Measurements from ENCODE around the gene SYP. TPM values are rescaled to one million over a fixed set of nuclear protein-coding genes. Genes with fewer than 3 reads are reported as not detected.

SYP gene
- total and polyA plus RNA-seq, 9 of the 15 experiments (the other 6 are each of a cell fraction or from before 2014, with no cell fraction given) = 0.48 to 5.1 (median 2.6) TPM

DNA sequence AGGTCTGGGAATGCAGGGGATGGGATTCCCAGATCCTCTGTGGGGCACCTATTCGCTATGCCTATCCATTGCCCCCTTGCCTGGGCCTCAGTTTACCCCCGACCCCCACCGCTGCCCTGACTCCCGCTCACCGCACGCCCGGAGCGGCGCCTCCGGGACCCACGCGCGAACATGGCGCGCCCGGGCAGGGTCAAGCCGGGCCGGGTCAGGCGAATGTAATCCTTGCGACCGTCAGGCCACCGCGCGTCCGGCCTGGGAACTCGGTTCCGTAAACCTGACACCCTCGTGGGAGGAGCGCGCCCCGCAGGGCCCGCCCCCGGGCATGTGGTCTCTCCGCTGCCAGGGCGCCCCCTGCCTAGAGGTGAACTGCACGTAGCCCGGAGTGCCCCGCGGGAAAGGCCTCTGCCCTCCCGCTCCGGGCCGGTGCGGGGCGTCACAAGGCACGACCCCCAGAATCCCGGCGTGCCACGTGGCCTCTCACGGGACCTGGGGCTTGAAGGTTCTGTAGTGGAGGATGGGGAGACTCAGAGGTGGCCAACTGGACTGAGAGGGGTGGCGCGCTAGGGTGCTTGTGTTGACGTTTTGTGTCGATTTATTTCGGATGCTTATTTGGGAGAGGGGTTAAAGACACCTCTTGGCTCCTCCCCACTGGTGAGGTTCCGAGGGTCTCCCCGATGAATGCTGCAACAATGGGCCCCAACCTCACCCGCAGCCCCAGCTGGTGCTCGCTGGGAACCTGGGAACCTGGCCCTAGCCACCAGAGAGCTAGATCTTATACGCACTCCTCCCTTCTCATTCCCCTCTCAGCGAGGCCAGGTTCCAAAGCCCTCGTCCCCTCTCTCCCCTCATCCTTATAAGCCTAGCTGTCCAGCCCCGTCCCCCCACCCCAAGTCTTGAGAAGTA is 13.6 kb downstream of the SYP start, which contains the start of gene PRICKLE3 (continued):
- TF ChIP-seq, protein P1, sequence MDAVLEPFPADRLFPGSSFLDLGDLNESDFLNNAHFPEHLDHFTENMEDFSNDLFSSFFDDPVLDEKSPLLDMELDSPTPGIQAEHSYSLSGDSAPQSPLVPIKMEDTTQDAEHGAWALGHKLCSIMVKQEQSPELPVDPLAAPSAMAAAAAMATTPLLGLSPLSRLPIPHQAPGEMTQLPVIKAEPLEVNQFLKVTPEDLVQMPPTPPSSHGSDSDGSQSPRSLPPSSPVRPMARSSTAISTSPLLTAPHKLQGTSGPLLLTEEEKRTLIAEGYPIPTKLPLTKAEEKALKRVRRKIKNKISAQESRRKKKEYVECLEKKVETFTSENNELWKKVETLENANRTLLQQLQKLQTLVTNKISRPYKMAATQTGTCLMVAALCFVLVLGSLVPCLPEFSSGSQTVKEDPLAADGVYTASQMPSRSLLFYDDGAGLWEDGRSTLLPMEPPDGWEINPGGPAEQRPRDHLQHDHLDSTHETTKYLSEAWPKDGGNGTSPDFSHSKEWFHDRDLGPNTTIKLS (IDR thresholded peaks at IDR 0.05; ENCODE audit: borderline replicate concordance, low read depth) = peak; percentile 82
- peak; percentile 54; the same call in 1 of the 2 replicates for TF ChIP-seq POLR2AphosphoS5 (IDR thresholded peaks at IDR 0.05; ENCODE audit: control insufficient read depth, insufficient read depth, low read depth, low read length)
- TF ChIP-seq RBFOX2 (IDR thresholded peaks at IDR 0.05; ENCODE audit: low read depth, low read length) = peak; percentile 92
- TF ChIP-seq NFIC (IDR thresholded peaks at IDR 0.05) = peak; percentile 26; the same call in 1 of the 2 replicates
- TF ChIP-seq, protein P2, sequence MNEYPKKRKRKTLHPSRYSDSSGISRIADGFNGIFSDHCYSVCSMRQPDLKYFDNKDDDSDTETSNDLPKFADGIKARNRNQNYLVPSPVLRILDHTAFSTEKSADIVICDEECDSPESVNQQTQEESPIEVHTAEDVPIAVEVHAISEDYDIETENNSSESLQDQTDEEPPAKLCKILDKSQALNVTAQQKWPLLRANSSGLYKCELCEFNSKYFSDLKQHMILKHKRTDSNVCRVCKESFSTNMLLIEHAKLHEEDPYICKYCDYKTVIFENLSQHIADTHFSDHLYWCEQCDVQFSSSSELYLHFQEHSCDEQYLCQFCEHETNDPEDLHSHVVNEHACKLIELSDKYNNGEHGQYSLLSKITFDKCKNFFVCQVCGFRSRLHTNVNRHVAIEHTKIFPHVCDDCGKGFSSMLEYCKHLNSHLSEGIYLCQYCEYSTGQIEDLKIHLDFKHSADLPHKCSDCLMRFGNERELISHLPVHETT (CRISPR knock-in tag; conservative IDR thresholded peaks at IDR 0.05 in 1 of 2, IDR thresholded peaks at IDR 0.05 in 1 of 2) = 0 out of 4 replicates have a peak, but pooled peaks of 1 of the 2 experiments have one; percentile 37
- TF ChIP-seq MYNN (IDR thresholded peaks at IDR 0.05) = peak; percentile 90
- TF ChIP-seq MYNN (CRISPR knock-in tag; IDR thresholded peaks at IDR 0.05) = no peak
- TF ChIP-seq DDX20 (tag; IDR thresholded peaks at IDR 0.05; ENCODE audit: low read depth) = no peak
- no peak for TF ChIP-seq SMARCE1 (IDR thresholded peaks at IDR 0.05)
- 0 out of 4 replicates have a peak, but pooled peaks of 1 of the 2 experiments have one; percentile 37 for TF ChIP-seq SIN3A (IDR thresholded peaks at IDR 0.05; ENCODE audit: borderline replicate concordance in 2 of 2, control insufficient read depth in 1 of 2, low read depth in 2 of 2, low read length in 2 of 2)
- TF ChIP-seq, protein P3, sequence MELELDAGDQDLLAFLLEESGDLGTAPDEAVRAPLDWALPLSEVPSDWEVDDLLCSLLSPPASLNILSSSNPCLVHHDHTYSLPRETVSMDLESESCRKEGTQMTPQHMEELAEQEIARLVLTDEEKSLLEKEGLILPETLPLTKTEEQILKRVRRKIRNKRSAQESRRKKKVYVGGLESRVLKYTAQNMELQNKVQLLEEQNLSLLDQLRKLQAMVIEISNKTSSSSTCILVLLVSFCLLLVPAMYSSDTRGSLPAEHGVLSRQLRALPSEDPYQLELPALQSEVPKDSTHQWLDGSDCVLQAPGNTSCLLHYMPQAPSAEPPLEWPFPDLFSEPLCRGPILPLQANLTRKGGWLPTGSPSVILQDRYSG (tag; conservative IDR thresholded peaks at IDR 0.05; ENCODE audit: low read depth) = peak; percentile 80
- TF ChIP-seq, protein P4, sequence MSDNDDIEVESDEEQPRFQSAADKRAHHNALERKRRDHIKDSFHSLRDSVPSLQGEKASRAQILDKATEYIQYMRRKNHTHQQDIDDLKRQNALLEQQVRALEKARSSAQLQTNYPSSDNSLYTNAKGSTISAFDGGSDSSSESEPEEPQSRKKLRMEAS (CRISPR knock-in tag; IDR thresholded peaks at IDR 0.05) = peak; percentile 90
- TF ChIP-seq NRF1 (conservative IDR thresholded peaks at IDR 0.05 in 1 of 2, IDR thresholded peaks at IDR 0.05 in 1 of 2) = peak; percentile 51 to 59
- no peak for TF ChIP-seq ZNF766 (CRISPR knock-in tag; conservative IDR thresholded peaks at IDR 0.05)
- TF ChIP-seq TBL1XR1 (IDR thresholded peaks at IDR 0.05; ENCODE audit: low read length in 2 of 2) = no peak
- no peak for TF ChIP-seq BACH1 (tag; IDR thresholded peaks at IDR 0.05)
- TF ChIP-seq, protein P5, sequence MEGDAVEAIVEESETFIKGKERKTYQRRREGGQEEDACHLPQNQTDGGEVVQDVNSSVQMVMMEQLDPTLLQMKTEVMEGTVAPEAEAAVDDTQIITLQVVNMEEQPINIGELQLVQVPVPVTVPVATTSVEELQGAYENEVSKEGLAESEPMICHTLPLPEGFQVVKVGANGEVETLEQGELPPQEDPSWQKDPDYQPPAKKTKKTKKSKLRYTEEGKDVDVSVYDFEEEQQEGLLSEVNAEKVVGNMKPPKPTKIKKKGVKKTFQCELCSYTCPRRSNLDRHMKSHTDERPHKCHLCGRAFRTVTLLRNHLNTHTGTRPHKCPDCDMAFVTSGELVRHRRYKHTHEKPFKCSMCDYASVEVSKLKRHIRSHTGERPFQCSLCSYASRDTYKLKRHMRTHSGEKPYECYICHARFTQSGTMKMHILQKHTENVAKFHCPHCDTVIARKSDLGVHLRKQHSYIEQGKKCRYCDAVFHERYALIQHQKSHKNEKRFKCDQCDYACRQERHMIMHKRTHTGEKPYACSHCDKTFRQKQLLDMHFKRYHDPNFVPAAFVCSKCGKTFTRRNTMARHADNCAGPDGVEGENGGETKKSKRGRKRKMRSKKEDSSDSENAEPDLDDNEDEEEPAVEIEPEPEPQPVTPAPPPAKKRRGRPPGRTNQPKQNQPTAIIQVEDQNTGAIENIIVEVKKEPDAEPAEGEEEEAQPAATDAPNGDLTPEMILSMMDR (IDR thresholded peaks at IDR 0.05 in 2 of 3, conservative IDR thresholded peaks at IDR 0.05 in 1 of 3; ENCODE audit: insufficient read depth in 2 of 3, low read depth in 1 of 3, low read length in 3 of 3) = peak; percentile 57 to 65 (median 61)
- no peak for TF ChIP-seq NR2C1 (IDR thresholded peaks at IDR 0.05)
- TF ChIP-seq NR2C1 (tag; IDR thresholded peaks at IDR 0.05) = 0 out of 2 replicates have a peak, but pooled peaks have one; percentile 48
- TF ChIP-seq ZNF780A (CRISPR knock-in tag; IDR thresholded peaks at IDR 0.05) = no peak
